Left ventricle myocardium inferior (tissue), 1 donor: ENCODE results near the gene TIMM8B. TPM values are rescaled to one million over a fixed set of nuclear protein-coding genes. Genes with fewer than 3 reads are reported as not detected.

ENCODE experiments used
- DNase-seq: peaks from one replicate; pipeline ENCODE4 v3.0.0-alpha.2; 2020
- H3K27ac ChIP-seq: fragments of 200-600 bp; replicated peaks from 2 replicates; pipeline ENCODE4 v1.8.0; 2021
- H3K27me3 ChIP-seq: fragments of 200-600 bp; 2 replicates; pipeline ENCODE4 v1.8.0; 2021; ENCODE audit warnings: low read depth
- H3K36me3 ChIP-seq: fragments of 200-600 bp; 2 replicates; pipeline ENCODE4 v1.8.0; 2021
- H3K4me1 ChIP-seq: fragments of 200-600 bp; 2 replicates; pipeline ENCODE4 v1.8.0; 2021
- H3K4me3 ChIP-seq: fragments of 200-600 bp; 2 replicates; pipeline ENCODE4 v1.8.0; 2021; ENCODE audit warnings: mild to moderate bottlenecking, moderate library complexity
- H3K9me3 ChIP-seq: fragments of 200-600 bp; replicated peaks from 2 replicates; pipeline ENCODE4 v1.8.0; 2021
- intact Hi-C: fragments of 100-400 bp; cut with micrococcal nuclease; formaldehyde crosslinking; loops from one replicate; pipeline ENCODE4 v1.11.0; 2022
- total RNA-seq: library from RNA; stranded (reverse); fragmentation: NEBNext Ultra II Directional; extraction: Animal tissue kit (Norgen Biotek cat#: 25700); gene quantifications from one replicate; pipeline ENCODE4 v1.2.1, GENCODE V29; 2021
- TF ChIP-seq, protein P1 (sequence below): fragments of 200-600 bp; IDR thresholded peaks from 2 replicates; pipeline ENCODE4 v1.8.0; 2021; ENCODE audit warnings: antibody characterized with exemption, mild to moderate bottlenecking, borderline replicate concordance
- donor health status: DM: no; HTN: yes; CAD: no; lungs with severe emphysema.

The TIMM8B gene
- total RNA-seq, 1 donor from 2014 or later, result 189 TPM

- intact Hi-C loops, result no loop called here
- Histone ChIP-seq H3K9me3 (no peaks in the 10 kb centered on the region), H3K4me1 (no peaks in the 10 kb centered on the region), H3K36me3 (no peaks in the 10 kb centered on the region), H3K4me3 (no peak overlapping the region), H3K27me3 (no peaks in the 10 kb centered on the region), H3K27ac (no peak overlapping the region)
- no peak for DNase-seq
- TF ChIP-seq, protein P1, sequence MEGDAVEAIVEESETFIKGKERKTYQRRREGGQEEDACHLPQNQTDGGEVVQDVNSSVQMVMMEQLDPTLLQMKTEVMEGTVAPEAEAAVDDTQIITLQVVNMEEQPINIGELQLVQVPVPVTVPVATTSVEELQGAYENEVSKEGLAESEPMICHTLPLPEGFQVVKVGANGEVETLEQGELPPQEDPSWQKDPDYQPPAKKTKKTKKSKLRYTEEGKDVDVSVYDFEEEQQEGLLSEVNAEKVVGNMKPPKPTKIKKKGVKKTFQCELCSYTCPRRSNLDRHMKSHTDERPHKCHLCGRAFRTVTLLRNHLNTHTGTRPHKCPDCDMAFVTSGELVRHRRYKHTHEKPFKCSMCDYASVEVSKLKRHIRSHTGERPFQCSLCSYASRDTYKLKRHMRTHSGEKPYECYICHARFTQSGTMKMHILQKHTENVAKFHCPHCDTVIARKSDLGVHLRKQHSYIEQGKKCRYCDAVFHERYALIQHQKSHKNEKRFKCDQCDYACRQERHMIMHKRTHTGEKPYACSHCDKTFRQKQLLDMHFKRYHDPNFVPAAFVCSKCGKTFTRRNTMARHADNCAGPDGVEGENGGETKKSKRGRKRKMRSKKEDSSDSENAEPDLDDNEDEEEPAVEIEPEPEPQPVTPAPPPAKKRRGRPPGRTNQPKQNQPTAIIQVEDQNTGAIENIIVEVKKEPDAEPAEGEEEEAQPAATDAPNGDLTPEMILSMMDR, result no peak
These were observed 40.5 kb upstream of the TIMM8B start for GRCh38 chr11:112127056-112127455.

DNA sequence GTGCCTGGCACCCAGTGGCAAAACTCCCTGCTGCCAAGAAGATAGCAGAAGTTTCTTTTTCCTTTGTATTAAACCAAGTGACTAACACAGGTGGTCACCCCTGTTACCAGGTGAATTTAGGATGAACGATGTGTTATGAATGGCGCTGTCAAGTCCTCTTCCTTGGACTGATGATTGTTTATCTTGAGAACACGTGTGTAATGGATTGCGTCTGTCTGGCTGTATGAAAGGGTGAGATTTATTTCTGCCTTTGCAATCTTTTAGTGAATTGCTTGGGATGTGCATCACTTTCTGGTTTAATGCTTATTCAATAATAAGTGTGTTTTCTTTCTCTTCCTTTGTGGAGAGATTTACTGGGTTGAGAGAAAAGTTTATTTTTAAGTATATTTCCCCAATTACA, 36.6 kb upstream of the TIMM8B start:
- Histone ChIP-seq H3K27me3 (no peaks in the 10 kb centered on the region), H3K4me1 (no peaks in the 10 kb centered on the region), H3K27ac (no peak overlapping the region), H3K36me3 (peaks cover 9% of the 10 kb centered on the region), H3K9me3 (no peaks in the 10 kb centered on the region), H3K4me3 (no peak overlapping the region)
- DNase-seq, result no peak
- TF ChIP-seq, protein P1, result no peak
- intact Hi-C loops, result no loop called here

DNA sequence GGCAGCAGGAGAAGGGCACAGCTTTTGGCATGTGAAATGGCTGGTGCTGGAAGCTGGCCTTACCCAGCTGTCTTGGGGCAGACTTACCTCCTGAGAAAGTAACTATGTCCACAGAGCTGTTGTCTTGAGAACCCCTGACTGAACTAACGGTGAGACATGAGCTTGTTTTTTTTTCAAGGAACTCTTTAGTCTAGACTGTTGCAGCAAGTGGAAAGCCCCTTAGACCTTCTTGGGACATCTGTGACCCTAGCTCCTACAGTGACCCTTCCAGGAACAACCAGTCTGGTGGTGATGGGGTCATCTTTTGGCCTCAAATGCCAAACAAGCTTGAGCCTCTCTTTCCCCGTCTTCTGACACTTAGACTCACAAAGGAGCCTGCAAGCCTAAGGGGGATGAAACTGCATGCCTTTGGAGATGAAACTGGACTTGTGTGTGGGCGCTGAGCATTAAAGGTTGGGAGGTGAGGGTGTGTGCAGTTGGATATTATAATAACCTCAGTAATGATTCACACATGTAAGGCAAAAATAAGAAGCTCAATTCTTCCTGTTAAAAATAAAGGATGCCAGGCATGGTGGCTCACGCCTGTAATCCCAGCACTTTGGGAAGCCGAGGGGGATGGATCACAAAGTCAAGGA, 35.5 kb upstream of the TIMM8B start:
- intact Hi-C loops, result no loop called here

DNA sequence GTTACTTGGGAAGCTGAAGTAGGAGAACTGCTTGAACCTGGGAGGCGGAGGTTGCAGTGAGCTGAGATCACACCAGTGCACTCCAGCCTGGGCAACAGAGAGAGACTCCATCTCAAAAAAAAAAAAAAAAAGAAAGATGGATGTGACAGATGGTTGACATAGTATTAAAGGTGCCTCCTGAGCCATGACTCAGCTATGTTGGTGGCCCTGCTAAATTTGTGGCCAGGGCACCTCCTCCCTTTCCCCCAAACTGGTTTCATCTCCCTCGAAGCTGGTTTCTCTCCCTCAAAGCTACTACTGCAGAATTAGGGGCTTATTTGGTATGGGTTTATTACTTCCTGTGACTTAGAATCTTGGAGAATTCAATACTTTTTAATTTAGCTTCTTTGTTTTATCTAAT, 31.6 kb upstream of the TIMM8B start:
- intact Hi-C loops, result loop anchor here (10.0 kb wide), 1 partner anchor 57 kb away; the partner anchor contains the start of gene BCO2
- Histone ChIP-seq H3K9me3 (no peaks in the 10 kb centered on the region), H3K27ac (no peak overlapping the region), H3K4me3 (no peak overlapping the region), H3K4me1 (peaks cover 5% of the 10 kb centered on the region), H3K27me3 (no peaks in the 10 kb centered on the region), H3K36me3 (peaks cover 9% of the 10 kb centered on the region)
- TF ChIP-seq, protein P1, result no peak
- no peak for DNase-seq

More for the DNA sequence above, 35.5 kb upstream of the TIMM8B start:
- Histone ChIP-seq H3K4me3 (no peak overlapping the region), H3K36me3 (peaks cover 9% of the 10 kb centered on the region), H3K4me1 (no peaks in the 10 kb centered on the region), H3K27ac (no peak overlapping the region), H3K27me3 (no peaks in the 10 kb centered on the region), H3K9me3 (no peaks in the 10 kb centered on the region)
- TF ChIP-seq, protein P1, result no peak
- no peak for DNase-seq

- H3K36me3 ChIP-seq, result peaks cover 9% of the 10 kb centered on the region
- intact Hi-C loops, result loop anchor here (10.0 kb wide), 1 partner anchor 59 kb away; the partner anchor contains the start of gene BCO2
- TF ChIP-seq, protein P1, result no peak
- H3K27me3 ChIP-seq, result no peaks in the 10 kb centered on the region
- H3K27ac ChIP-seq, result no peak overlapping the region
- peaks cover 5% of the 10 kb centered on the region for H3K9me3 ChIP-seq
- no peak for DNase-seq
- peaks cover 5% of the 10 kb centered on the region for H3K4me1 ChIP-seq
- no peak overlapping the region for H3K4me3 ChIP-seq
These were observed 28.8 kb upstream of the TIMM8B start for GRCh38 chr11:112115386-112115785.
